DMS79 treated with DMSO at 0.1 percent for 48 hours (cell line): ENCODE results near the gene TBX22.
"Not testable (repeated sequence)": the region's sequence is repeated elsewhere in the genome, so short reads cannot be mapped to it uniquely, and the experiment has no call there.

Experiments
- DNase-seq: peaks from one replicate; lab custom pipeline; 2025; lab: John Stamatoyannopoulos, UW

The TBX22 gene, protein sequence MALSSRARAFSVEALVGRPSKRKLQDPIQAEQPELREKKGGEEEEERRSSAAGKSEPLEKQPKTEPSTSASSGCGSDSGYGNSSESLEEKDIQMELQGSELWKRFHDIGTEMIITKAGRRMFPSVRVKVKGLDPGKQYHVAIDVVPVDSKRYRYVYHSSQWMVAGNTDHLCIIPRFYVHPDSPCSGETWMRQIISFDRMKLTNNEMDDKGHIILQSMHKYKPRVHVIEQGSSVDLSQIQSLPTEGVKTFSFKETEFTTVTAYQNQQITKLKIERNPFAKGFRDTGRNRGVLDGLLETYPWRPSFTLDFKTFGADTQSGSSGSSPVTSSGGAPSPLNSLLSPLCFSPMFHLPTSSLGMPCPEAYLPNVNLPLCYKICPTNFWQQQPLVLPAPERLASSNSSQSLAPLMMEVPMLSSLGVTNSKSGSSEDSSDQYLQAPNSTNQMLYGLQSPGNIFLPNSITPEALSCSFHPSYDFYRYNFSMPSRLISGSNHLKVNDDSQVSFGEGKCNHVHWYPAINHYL

DNA sequence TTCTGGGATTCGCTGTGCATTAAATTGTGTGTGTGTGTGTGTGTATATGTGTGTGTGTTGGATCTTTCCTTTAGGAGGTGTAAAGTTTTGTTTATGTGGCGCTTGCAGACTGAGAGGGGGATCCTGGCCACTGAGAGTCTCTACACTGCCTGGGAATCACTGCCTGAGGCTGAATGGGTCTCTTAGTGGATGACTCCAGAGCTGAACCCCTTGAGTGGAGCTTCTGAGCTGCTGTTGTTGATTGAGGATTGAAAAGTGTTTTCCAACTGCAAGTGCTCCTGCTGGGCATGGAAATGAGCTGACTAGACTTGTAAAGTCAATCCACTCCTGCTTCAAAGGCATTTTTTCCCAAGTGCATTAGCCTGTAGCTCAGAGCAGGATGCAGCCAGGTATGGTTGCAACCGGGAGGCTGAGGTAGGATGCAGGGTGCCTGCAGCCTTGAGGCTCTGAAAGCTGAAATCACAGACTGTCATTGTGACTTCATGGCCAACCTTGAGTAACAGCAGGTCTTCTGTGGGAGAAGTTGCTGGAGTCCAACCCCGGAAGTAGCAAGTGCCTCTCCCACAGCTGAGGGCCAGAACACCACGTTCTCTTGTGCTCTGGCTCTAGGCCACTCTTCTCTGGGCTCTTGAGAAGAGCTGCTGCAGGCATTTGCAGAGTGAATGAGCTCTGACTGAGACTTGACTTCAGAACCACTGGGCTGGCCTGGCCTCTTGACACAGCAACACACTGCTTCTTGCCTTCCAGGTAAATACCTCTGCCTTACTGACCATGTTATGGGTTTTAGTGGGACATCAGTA is at the start of gene TBX22:
TBX22 (plus strand) TSS at position 613 of the 800 bp plus-strand sequence. CDS start 7,517 bp downstream, outside the sequence.
- no peak for DNase-seq

DNA sequence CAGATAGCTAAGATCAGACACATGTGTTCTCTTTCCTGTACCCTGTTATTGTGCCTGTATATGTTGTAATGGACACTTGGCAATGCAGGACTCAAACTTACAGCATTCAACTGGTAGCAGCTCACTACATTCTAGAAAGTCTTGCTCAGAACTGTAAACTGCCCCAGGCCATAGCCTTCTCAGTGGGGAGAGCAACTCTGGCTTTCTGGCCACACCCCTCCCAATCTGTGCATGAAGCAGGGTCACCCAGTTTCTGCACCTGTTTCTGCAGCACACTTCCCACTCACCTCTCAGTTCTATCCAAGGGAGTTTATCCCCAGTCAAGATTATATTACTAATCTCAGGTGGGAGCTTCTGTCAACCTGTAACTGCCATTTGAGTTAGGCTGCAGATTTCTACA is 38.9 kb upstream of the TBX22 start:
- DNase-seq: no peak

DNA sequence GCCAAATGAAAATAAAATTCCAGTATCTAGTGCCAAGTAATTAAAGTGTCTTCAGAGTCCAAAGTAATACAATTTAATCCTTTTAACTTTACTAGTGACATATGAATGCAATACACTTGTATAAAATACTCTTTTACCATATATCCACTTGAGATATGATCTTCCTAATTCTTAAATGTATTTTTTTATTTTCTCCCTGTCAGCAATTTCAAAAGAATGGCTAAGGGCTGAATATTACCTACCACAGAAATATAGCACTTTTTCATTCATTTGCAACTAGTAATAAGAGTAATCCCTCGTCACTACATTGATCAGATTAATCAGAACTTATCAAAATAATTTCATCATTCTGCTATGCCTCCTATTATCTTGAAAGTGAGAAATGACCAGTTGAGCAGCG is 10.1 kb upstream of the TBX22 start:
- DNase-seq: no peak

DNA sequence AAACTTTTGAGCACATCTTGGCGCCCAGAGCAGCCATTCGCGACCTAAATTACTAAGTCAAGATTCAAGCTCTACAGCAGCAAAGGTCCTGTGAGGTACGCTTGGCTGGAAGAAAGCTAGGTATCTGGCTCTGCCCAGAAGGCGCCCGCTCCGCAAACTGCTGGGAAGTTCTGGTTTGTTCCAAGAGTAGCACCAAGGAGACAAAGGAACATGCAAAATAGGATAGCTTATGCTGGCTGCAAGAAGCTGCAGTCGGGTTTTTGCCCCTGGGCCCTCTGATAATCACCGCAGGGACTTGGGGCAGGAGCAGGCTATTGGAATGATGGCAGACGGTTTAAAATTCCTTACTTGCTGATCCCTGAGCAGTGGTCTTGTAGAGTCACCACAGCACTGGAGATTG is 3.0 kb upstream of the TBX22 start:
- DNase-seq: no peak

DNA sequence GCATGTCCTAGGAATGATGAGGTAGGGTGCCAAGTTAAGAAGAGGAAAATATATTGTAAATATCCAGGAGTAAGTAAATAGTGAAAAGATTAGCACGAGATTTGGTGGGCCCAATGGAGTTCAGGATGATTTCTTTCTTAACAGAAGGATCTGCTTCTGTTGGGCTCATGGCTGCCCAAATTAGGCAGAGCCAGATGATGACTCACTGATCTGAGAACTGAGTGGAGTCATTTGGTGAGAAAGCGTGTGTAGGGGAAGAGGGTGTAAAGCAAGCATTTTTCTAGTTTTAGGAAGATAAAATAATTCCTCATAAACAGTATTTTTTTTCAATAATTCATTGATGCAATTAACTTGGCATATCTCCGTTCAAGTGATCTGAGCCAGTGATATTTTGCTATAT is 1.6 kb downstream of the TBX22 start:
- DNase-seq: no peak

DNA sequence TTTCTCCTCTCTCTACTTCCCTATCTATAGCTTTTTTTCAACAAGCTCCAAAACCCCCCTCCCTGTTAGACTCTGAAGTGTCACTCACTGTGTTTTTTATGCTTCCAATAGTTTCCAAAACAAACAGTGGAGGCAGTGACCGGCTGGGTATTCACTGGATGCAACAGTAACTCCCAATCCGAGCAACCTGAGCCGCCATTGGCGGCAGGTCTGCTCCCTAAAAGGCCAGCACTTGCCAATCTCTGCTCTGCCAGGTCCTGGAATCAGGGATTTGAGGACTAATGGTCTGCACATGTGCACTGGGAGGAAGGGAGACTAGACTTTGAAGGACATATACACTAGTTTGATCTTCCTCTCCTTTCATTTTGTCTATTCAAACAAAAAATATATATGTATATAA is 7.1 kb downstream of the TBX22 start:
- DNase-seq: no peak

DNA sequence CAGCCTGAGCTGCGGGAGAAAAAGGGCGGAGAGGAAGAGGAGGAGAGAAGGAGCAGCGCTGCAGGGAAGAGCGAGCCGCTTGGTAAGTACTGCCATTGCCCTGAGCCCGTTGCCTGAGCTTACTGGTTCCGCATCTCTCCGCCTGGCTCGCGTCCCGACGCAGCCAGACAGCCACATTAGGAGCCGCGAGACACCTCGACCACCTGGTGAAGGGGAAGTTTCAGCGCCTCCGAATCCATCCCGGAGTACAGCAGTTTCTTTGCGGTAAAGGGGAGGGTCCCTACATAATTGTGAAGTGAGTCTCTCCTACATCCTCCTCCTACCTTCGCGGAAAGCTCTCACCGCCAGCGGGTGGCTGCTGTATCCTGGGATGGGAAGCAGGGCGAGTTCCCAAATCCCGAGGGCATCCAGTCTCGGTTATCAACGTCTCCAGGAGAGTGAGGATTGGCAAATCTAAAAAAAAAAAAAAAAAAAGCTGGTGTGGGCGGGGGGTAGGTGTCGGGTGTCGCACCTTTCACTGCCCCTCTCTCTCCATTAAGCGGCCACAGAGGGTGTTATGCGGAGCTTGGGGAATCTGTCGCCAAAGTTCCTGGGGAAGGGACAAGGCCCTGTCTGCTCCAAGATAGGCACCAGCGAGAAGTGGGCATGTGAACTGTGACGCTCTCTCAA is 7.9 kb downstream of the TBX22 start:
- no peak for DNase-seq

DNA sequence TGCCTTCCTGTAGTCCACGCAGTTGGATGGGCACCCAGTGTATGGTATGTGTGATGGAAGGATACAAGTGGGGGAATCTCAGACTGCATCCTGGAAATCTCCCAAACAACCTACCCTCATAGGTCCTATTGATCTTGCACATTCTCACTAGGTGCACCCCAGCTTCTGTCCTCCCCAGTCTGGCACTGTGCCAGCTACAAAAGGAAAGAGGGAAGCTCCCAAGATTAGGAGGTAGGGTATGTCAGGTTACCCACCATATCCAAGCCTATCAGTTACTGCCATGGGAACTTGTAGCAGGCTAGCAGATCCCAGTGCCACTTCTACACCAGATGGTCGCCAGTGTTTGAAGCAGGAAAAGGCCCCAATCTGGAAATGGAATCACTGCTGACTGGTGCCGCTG is 11.6 kb downstream of the TBX22 start:
- no peak for DNase-seq

DNA sequence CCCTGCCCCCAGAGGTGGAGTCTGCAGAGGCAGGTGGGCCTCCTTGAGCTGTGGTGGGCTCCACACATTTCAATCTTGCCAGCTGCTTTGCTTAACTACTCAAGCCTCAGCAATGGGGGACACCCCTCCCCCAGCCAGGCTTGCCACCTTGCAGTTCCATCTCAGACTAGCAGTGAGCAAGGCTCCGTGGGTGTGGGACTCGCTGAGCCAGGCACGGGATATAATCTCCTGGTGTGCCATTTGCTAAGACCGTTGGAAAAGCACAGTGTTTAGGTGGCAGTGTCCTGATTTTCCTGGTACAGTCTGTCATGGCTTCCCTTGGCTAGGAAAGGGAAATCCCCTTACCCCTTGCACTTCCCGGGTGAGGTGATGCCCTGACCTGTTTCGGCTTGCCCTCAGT is 51.6 kb downstream of the TBX22 start:
- not testable (repeated sequence) for DNase-seq

DNA sequence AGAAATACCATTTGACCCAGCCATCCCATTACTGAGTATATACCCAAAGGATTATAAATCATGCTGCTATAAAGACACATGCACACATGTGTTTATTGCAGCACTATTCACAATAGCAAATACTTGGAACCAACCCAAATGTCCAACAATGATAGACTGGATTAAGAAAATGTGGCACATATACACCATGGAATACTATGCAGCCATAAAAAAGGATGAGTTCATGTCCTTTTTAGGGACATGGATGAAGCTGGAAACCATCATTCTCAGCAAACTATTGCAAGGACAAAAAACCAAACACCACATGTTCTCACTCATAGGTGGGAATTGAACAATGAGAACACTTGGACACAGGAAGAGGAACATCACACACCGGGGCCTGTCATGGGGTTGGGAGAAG is 61.1 kb downstream of the TBX22 start:
- DNase-seq: not testable (repeated sequence)
